GM13976 (cell line): Measurements from ENCODE around the gene FAM210B.

ENCODE experiments used
- DNase-seq: peaks from one replicate; pipeline ENCODE4 v3.0.0; 2012; ENCODE audit warnings: low spot score
- in situ Hi-C: fragments of 300-500 bp; cut with MboI; formaldehyde crosslinking; loops from one replicate; pipeline ENCODE4 v1.12.0; 2022; ENCODE audit warnings: low sequenced_read_pairs, mixed read lengths, inconsistent platforms; ENCODE audit not compliant: unreplicated experiment
- TF ChIP-seq, protein P1 (sequence below): IDR thresholded peaks from 2 replicates; pipeline ENCODE4 v1.5.1; 2012; ENCODE audit warnings: borderline replicate concordance, mild to moderate bottlenecking; ENCODE audit not compliant: insufficient read depth; ENCODE audit errors: extremely low read depth, missing control alignments, control extremely low read depth

Gene FAM210B, protein sequence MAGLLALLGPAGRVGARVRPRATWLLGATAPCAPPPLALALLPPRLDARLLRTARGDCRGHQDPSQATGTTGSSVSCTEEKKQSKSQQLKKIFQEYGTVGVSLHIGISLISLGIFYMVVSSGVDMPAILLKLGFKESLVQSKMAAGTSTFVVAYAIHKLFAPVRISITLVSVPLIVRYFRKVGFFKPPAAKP

DNA sequence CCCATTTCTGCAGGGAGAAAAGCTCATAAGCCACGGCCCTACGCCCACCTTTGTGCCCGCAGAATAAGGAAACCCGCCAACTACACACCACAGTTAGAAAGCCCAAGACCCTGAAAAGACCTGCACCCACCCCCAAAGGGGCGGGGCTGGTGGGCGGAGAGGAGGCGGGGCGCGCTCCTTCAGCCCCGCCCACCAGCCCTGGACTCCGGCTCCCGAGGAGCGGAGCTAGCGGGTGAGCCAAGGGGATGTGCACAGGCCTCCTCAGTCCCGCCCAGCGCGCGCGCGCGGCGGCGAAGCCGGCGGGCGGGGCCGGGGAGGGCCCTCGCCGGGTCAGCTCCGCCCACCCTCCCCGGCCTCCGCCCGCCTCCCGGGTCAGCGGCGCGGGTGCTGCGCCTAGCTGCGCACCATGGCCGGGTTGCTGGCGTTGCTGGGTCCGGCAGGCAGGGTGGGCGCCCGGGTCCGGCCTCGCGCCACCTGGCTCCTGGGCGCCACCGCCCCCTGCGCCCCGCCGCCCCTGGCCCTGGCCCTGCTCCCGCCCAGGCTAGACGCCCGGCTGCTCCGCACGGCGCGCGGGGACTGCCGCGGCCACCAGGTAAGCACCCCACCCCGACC lies at the start of gene FAM210B:
Gene FAM210B (plus strand): TSS at position 375 of the 612 bp plus-strand sequence. CDS start 32 bp downstream, at position 407.
- in situ Hi-C loops = no loop called here
- TF ChIP-seq, protein P1, sequence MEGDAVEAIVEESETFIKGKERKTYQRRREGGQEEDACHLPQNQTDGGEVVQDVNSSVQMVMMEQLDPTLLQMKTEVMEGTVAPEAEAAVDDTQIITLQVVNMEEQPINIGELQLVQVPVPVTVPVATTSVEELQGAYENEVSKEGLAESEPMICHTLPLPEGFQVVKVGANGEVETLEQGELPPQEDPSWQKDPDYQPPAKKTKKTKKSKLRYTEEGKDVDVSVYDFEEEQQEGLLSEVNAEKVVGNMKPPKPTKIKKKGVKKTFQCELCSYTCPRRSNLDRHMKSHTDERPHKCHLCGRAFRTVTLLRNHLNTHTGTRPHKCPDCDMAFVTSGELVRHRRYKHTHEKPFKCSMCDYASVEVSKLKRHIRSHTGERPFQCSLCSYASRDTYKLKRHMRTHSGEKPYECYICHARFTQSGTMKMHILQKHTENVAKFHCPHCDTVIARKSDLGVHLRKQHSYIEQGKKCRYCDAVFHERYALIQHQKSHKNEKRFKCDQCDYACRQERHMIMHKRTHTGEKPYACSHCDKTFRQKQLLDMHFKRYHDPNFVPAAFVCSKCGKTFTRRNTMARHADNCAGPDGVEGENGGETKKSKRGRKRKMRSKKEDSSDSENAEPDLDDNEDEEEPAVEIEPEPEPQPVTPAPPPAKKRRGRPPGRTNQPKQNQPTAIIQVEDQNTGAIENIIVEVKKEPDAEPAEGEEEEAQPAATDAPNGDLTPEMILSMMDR = no peak
- DNase-seq = peak; percentile 98

GRCh38 chr20:56316051-56316450 lies 42.7 kb upstream of the FAM210B start:
- in situ Hi-C loops = no loop called here
- no peak for DNase-seq
- TF ChIP-seq, protein P1 = no peak

DNA sequence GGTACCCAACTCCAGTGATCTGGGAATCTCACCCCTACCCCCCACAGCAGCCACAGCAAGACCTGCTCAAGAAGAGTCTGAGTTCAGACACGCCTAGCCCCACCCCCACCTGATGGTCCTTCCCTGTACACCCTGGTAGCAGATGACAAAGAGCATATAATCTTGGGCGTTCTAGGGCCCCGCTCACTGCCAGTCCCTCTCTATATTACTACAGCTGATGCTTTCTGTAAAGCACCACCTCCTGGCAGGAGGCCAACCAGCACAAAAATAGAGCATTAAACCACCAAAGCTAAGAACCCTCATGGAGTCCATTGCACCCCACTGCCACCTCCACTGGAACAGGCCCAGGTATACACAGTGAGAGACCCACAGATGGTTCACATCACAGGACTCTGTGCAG lies 42.3 kb upstream of the FAM210B start:
- DNase-seq = no peak
- in situ Hi-C loops = no loop called here
- TF ChIP-seq, protein P1 = no peak

DNA sequence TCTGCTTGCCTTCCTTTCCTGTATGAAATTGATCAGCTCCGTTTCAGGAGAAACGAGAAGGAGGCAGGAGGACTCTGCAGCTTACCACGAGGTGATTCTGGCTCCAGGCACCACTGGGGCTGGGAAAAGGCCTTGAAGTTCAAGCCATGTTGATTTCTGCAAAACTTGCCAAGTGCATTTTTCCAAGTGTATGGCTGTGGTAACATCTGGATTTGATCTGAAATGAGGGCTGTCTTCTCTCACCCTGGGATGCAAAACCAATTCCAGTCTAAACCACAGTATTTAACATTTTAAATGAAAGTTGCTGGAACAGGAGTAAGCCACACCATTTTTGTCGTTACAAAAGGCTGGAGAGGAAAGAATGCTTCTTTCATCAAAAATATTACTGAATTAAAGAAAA lies 36.1 kb upstream of the FAM210B start:
- in situ Hi-C loops = no loop called here
- DNase-seq = no peak
- TF ChIP-seq, protein P1 = no peak

GRCh38 chr20:56323206-56323605 lies 35.6 kb upstream of the FAM210B start:
- TF ChIP-seq, protein P1 = no peak
- in situ Hi-C loops = no loop called here
- no peak for DNase-seq

DNA sequence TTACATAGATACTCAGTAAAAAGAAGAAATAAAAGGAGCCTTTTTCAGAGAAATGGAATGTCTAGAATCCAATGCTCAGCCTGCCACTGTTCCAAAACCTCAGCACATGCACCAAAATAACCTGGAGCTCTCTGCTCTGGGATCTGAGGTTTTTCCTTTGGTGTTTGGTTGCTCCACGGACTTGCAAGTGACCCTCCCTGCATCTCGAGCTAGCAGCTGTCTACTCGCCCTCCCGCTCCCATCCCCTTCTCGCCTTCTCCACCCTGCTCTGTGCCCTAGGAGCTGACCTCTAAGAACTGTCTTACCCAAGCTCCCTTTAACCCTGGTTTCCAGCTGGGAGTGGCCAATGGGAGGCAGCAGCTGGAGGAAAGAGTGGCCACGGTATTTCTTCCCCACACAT lies 35.1 kb upstream of the FAM210B start:
- TF ChIP-seq, protein P1 = no peak
- in situ Hi-C loops = no loop called here
- DNase-seq = no peak

DNA sequence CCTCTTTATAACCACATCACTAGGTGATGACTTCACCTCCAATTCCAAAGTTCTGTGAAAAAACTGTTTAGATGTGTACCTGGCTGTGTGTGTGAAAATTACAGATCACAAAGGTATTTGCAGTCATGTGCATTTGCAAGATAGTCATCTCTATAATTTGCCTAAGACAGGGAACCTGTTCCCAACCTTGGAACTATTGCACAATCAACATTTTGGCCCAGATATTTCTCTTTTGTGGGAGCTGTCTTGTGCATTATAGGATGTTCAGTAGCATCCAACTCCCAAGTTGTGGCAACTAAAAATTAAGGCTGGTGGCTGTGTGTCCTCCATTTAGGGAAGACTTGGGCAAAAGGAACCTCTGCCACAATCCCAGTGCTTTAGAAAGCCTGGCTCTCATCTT lies 34.0 kb upstream of the FAM210B start:
- no peak for DNase-seq
- TF ChIP-seq, protein P1 = no peak
- in situ Hi-C loops = loop anchor here (25.0 kb wide), 1 partner anchor 1663 kb away; no protein-coding TSS in a partner anchor
